PC-3 (cell line): ENCODE measurements around the gene ZNF213.

Source experiments
- EZH2 ChIP-seq: fragments of 300-600 bp; sonication (generic); IDR thresholded peaks from one replicate; pipeline ENCODE4 v1.6.1; 2017; ENCODE audit warnings: antibody characterized with exemption, mild to moderate bottlenecking, low read length; ENCODE audit not compliant: unreplicated experiment
- EZH2phosphoT487 ChIP-seq: fragments of 300-600 bp; sonication (generic); IDR thresholded peaks from 2 replicates; pipeline ENCODE4 v1.6.1; 2018; ENCODE audit warnings: mild to moderate bottlenecking, antibody characterized with exemption, low read length, borderline replicate concordance
- TF ChIP-seq, protein P1 (sequence below): fragments of 300-600 bp; sonication (generic); conservative IDR thresholded peaks from 2 replicates; pipeline ENCODE4 v1.5.1; 2017; ENCODE audit warnings: antibody characterized with exemption, low read depth, mild to moderate bottlenecking, low read length

DNA sequence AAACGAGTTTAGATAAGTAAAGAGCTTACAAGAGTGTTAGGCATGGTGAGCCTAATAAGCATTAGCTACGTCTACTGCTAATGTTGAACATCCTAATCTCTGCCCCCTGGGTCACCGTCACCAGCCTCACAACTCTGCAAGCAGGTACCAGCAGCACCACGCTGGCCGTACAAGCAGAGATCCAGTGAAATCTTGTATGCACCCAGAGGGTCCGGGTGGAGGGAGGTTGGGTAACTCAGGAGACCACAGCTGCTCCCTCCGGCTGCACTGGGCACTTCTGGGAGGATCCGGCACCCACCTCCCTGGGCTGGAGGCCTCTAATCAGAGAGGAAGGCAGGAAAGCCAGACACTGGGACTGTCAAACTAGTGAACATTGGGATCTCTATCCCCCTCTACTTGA lies 44.8 kb downstream of the ZNF213 start:
- TF ChIP-seq, protein P1, sequence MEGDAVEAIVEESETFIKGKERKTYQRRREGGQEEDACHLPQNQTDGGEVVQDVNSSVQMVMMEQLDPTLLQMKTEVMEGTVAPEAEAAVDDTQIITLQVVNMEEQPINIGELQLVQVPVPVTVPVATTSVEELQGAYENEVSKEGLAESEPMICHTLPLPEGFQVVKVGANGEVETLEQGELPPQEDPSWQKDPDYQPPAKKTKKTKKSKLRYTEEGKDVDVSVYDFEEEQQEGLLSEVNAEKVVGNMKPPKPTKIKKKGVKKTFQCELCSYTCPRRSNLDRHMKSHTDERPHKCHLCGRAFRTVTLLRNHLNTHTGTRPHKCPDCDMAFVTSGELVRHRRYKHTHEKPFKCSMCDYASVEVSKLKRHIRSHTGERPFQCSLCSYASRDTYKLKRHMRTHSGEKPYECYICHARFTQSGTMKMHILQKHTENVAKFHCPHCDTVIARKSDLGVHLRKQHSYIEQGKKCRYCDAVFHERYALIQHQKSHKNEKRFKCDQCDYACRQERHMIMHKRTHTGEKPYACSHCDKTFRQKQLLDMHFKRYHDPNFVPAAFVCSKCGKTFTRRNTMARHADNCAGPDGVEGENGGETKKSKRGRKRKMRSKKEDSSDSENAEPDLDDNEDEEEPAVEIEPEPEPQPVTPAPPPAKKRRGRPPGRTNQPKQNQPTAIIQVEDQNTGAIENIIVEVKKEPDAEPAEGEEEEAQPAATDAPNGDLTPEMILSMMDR, result no peak
- no peak for TF ChIP-seq EZH2phosphoT487
- no peak for TF ChIP-seq EZH2
